Smooth muscle cell (in vitro differentiated cells): ENCODE measurements around the gene RPS3. TPM values are rescaled to one million over a fixed set of nuclear protein-coding genes. Genes with fewer than 3 reads are reported as not detected.

Experiments
- DNase-seq: peaks from one replicate; lab custom pipeline; 2025; ENCODE audit not compliant: unreplicated experiment; lab: John Stamatoyannopoulos, UW
- H2AFZ ChIP-seq: fragments of 200-600 bp; sonication (generic); 2 replicates; pipeline ENCODE4 v1.6.0; 2016; ENCODE audit warnings: antibody characterized with exemption, low read depth, mild to moderate bottlenecking
- H3F3A ChIP-seq: fragments of 200-600 bp; sonication (generic); 2 replicates; pipeline ENCODE4 v1.6.0; 2017; ENCODE audit warnings: antibody characterized with exemption, low read depth
- H3K27ac ChIP-seq: fragments of 200-600 bp; sonication (generic); 2 replicates; pipeline ENCODE4 v1.5.1; 2016; ENCODE audit warnings: low read depth, mild to moderate bottlenecking
- H3K27me3 ChIP-seq: fragments of 200-600 bp; sonication (generic); 2 replicates; pipeline ENCODE4 v1.6.1; 2016; ENCODE audit warnings: low read depth, mild to moderate bottlenecking
- H3K36me3 ChIP-seq: fragments of 200-600 bp; sonication (generic); 2 replicates; pipeline ENCODE4 v1.5.1; 2016; ENCODE audit warnings: low read depth
- H3K4me1 ChIP-seq: fragments of 200-600 bp; sonication (generic); 2 replicates; pipeline ENCODE4 v1.5.1; 2016; ENCODE audit warnings: low read depth
- H3K4me2 ChIP-seq: fragments of 200-600 bp; sonication (generic); 2 replicates; pipeline ENCODE4 v1.6.0; 2016; ENCODE audit warnings: mild to moderate bottlenecking
- H3K4me3 ChIP-seq: fragments of 200-600 bp; sonication (generic); 2 replicates; pipeline ENCODE4 v1.5.1; 2016; ENCODE audit warnings: mild to moderate bottlenecking
- H3K79me2 ChIP-seq: fragments of 200-600 bp; sonication (generic); 2 replicates; pipeline ENCODE4 v1.6.0; 2016; ENCODE audit warnings: low read depth, mild to moderate bottlenecking
- H3K9ac ChIP-seq: fragments of 200-600 bp; sonication (generic); 2 replicates; pipeline ENCODE4 v1.6.0; 2016; ENCODE audit warnings: low read depth
- H3K9me3 ChIP-seq: fragments of 200-600 bp; sonication (generic); replicated peaks from 2 replicates; pipeline ENCODE4 v1.5.1; 2016; ENCODE audit warnings: low read depth
- H4K20me1 ChIP-seq: fragments of 200-600 bp; sonication (generic); 2 replicates; pipeline ENCODE4 v1.6.0; 2016; ENCODE audit warnings: low read depth
- CTCF ChIP-seq: fragments of 200-600 bp; sonication (generic); IDR thresholded peaks from 2 replicates; pipeline ENCODE4 v1.5.1; 2017; ENCODE audit warnings: borderline replicate concordance, mild to moderate bottlenecking, antibody characterized with exemption; ENCODE audit not compliant: insufficient read depth, poor library complexity, severe bottlenecking
- WGBS: methylation state at CpG from one replicate; pipeline ENCODE4 v1.1.7; 2016; ENCODE audit warnings: low lambda C conversion rate; 5-methylcytosine and 5-hydroxymethylcytosine counted together
- polyA plus RNA-seq: library from polyadenylated mRNA; unstranded; fragments of >200 nt; fragmentation: Nextera tagmentation; extraction: Ambion mirVana; gene quantifications from 2 replicates; pipeline ENCODE4 v1.2.1, GENCODE V29; 2016
- small RNA-seq: library from RNA; depleted of rRNA; stranded (forward); fragments of <200 nt; gene quantifications from one replicate; pipeline ENCODE3, GENCODE V24; 2014
- total RNA-seq: library from RNA; depleted of rRNA; stranded (reverse); fragments of >200 nt; gene quantifications from 2 replicates; pipeline ENCODE4 v1.2.3, GENCODE V29; 2014

RPS3 gene
- total and polyA plus RNA-seq, 2 experiments from 2014 or later: 794 to 989 TPM

GRCh38 chr11:75453916-75454655 is 54.8 kb downstream of the RPS3 start:
- H3K36me3 ChIP-seq: no peaks in the 10 kb centered on the region
- no peaks in the 10 kb centered on the region for H3K4me1 ChIP-seq
- TF ChIP-seq CTCF: no peak
- H2AFZ ChIP-seq: no peak overlapping the region
- H3K9ac ChIP-seq: no peak overlapping the region
- no peaks in the 10 kb centered on the region for H3K79me2 ChIP-seq
- H3K4me3 ChIP-seq: no peak overlapping the region
- H3K9me3 ChIP-seq: no peaks in the 10 kb centered on the region
- no peaks in the 10 kb centered on the region for H3K27me3 ChIP-seq
- no peak overlapping the region for H3K27ac ChIP-seq
- 90% methylated on average over 9 of the region's 9 CpGs for WGBS
- DNase-seq: no peak
- H4K20me1 ChIP-seq: no peaks in the 10 kb centered on the region
- no peak overlapping the region for H3K4me2 ChIP-seq
- no peaks in the 10 kb centered on the region for H3F3A ChIP-seq

GRCh38 chr11:75454987-75455386 is 55.7 kb downstream of the RPS3 start:
- Histone ChIP-seq H3K27me3 (no peaks in the 10 kb centered on the region), H3K4me2 (no peak overlapping the region), H3K9ac (no peak overlapping the region), H3K4me3 (no peak overlapping the region), H3K9me3 (no peaks in the 10 kb centered on the region), H4K20me1 (no peaks in the 10 kb centered on the region), H3F3A (no peaks in the 10 kb centered on the region), H3K36me3 (no peaks in the 10 kb centered on the region), H3K4me1 (no peaks in the 10 kb centered on the region), H3K79me2 (no peaks in the 10 kb centered on the region), H3K27ac (no peak overlapping the region), H2AFZ (no peak overlapping the region)
- 89% methylated on average over 5 of the region's 5 CpGs for WGBS
- no peak for TF ChIP-seq CTCF
- DNase-seq: no peak

Small RNAs within 50 kb of the gene (small RNA-seq; reads per million reads assigned to genes)
- not detected for gene SNORD15A
- 503 reads per million, percentile 99 among the genes with 10 or more reads in this experiment for gene SNORD15B

Other genes starting within 250 kb of the RPS3 start
- 0.31 TPM in 1 of 2 replicates, not detected in the other for gene SLCO2B1, start 248.4 kb upstream of the RPS3 start, total RNA-seq
- 0.30 TPM in 1 of 2 replicates, not detected in the other for gene SLCO2B1, start 248.4 kb upstream of the RPS3 start, polyA plus RNA-seq
- gene TPBGL, start 158.7 kb upstream of the RPS3 start, total RNA-seq: 0.81 TPM in 1 of 2 replicates, not detected in the other
- gene TPBGL, start 158.7 kb upstream of the RPS3 start, polyA plus RNA-seq: 0.24 and 0.62 TPM in 2 replicates
- 16.9 and 19.7 TPM in 2 replicates for gene ARRB1, start 47.9 kb upstream of the RPS3 start, total RNA-seq
- gene ARRB1, start 47.9 kb upstream of the RPS3 start, polyA plus RNA-seq: 4.6 and 6.6 TPM in 2 replicates
- 0.85 and 1.0 TPM in 2 replicates for gene KLHL35, start 33.7 kb downstream of the RPS3 start, total RNA-seq
- 2.8 and 3.0 TPM in 2 replicates for gene KLHL35, start 33.7 kb downstream of the RPS3 start, polyA plus RNA-seq
- 2.3 and 3.2 TPM in 2 replicates for gene GDPD5, start 126.4 kb downstream of the RPS3 start, total RNA-seq
- gene GDPD5, start 126.4 kb downstream of the RPS3 start, polyA plus RNA-seq: 5.8 and 7.1 TPM in 2 replicates
- gene SERPINH1, start 162.7 kb downstream of the RPS3 start, total RNA-seq: 2,653 and 2,895 TPM in 2 replicates
- gene SERPINH1, start 162.7 kb downstream of the RPS3 start, polyA plus RNA-seq: 1,110 and 1,493 TPM in 2 replicates